ENCODE data around the gene TNFAIP2.

- no peak for TF ChIP-seq CTCF (IDR thresholded peaks at IDR 0.05)
- TF ChIP-seq POLR2A (IDR thresholded peaks at IDR 0.05): no peak
These were observed 41.5 kb downstream of the TNFAIP2 start for GRCh38 chr14:103164779-103165178.

Data from testis (tissue), 2 donors.